Measurements from ENCODE around the gene DPH2.

DNA sequence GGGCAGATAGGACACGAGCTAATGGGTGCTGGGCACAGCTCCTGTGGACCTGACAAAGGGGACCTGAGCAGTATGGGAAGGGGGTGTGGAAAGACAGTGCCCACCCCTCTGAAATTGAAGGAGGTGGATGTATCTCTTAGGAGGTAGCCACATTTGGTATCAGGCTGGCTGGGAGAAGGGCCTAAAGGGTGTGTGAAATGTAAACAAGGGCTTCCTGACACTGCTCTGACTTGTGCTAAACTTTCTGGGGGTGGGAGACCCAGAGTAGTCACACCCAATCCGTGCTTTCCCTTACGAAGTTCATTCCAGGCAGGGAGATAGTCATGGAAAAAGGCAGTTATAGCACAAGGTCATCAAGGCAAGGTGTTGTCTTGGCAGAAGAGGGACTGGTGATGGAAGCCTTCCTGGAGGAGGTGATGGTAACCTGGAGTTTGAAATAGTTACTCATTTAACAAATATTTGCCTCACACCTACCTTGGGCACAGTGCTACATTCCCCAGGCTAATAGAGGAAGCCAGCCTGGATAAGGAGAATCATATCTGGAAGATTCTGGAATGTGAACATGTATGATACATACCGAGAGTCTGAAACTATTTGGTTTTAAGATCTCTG, 16.3 kb downstream of the DPH2 start:
- TF ChIP-seq CTCF (IDR thresholded peaks at IDR 0.05) (no peak), POLR2A (IDR thresholded peaks at IDR 0.05) (no peak)
